ENCODE results near the gene GABRA4.

GRCh38 chr4:47040828-47041227 lies 47.4 kb upstream of the GABRA4 start:
- TF ChIP-seq CTCF (conservative IDR thresholded peaks at IDR 0.05; ENCODE audit: low read length) (no peak), EZH2phosphoT487 (IDR thresholded peaks at IDR 0.05; ENCODE audit: borderline replicate concordance, low read depth, low read length) (no peak)

All from OCI-LY7 (cell line).